GM19324 (cell line): ENCODE data around the gene C6orf62.
"Not testable (repeated sequence)": the region's sequence is repeated elsewhere in the genome, so short reads cannot be mapped to it uniquely, and the experiment has no call there.

Experiments
- ATAC-seq: cut with Tn5 transposase; IDR thresholded peaks from one replicate; pipeline ENCODE4 v1.9.1; 2021; ENCODE audit warnings: mild to moderate bottlenecking, moderate library complexity; ENCODE audit not compliant: unreplicated experiment, low FRiP score

The C6orf62 gene

GRCh38 chr6:24743265-24743943 is 24.4 kb upstream of the C6orf62 start:
- peak; percentile 62 for ATAC-seq

- ATAC-seq = no peak
These were observed 23.3 kb upstream of the C6orf62 start for GRCh38 chr6:24742216-24742738.

GRCh38 chr6:24740861-24741260 is 21.9 kb upstream of the C6orf62 start:
- no peak for ATAC-seq

- no peak for ATAC-seq
These were observed 19.8 kb upstream of the C6orf62 start for GRCh38 chr6:24738741-24739140.

- ATAC-seq = not testable (repeated sequence)
These were observed 15.8 kb upstream of the C6orf62 start for GRCh38 chr6:24734710-24735109.

- no peak for ATAC-seq
These were observed 15.2 kb upstream of the C6orf62 start for GRCh38 chr6:24734166-24734565.

GRCh38 chr6:24731456-24732134 is 12.6 kb upstream of the C6orf62 start:
- not testable (repeated sequence) for ATAC-seq

GRCh38 chr6:24730653-24731052 is 11.7 kb upstream of the C6orf62 start:
- not testable (repeated sequence) for ATAC-seq

- no peak for ATAC-seq
These were observed 4.3 kb upstream of the C6orf62 start for GRCh38 chr6:24723270-24723669.

- ATAC-seq = peak; percentile 32
These were observed 2.7 kb upstream of the C6orf62 start for GRCh38 chr6:24721461-24722215.

- ATAC-seq = peak; percentile 91
These were observed 1.9 kb upstream of the C6orf62 start for GRCh38 chr6:24720604-24721460.

- no peak for ATAC-seq
These were observed 1.2 kb upstream of the C6orf62 start for GRCh38 chr6:24720131-24720603.

- ATAC-seq = no peak
These were observed 367 bp downstream of the C6orf62 start for GRCh38 chr6:24718449-24719124.

- ATAC-seq = not testable (repeated sequence)
These were observed 2.3 kb downstream of the C6orf62 start for GRCh38 chr6:24716602-24717148.

GRCh38 chr6:24710519-24711303 is 8.2 kb downstream of the C6orf62 start:
- no peak for ATAC-seq

- no peak for ATAC-seq
These were observed 9.8 kb downstream of the C6orf62 start for GRCh38 chr6:24709014-24709711.

GRCh38 chr6:24708612-24709011 is 10.3 kb downstream of the C6orf62 start:
- ATAC-seq = no peak

- no peak for ATAC-seq
These were observed 14.5 kb downstream of the C6orf62 start for GRCh38 chr6:24704468-24704867.
